IPS-NIHi7 (cell line): ENCODE results near the gene GRIP2.
A peak's percentile ranks its signal among the peaks of the same experiment; 100 is the strongest.

ENCODE experiments used
- DNase-seq: peaks from one replicate; pipeline ENCODE4 v3.0.0; 2012; ENCODE audit warnings: mixed read lengths; ENCODE audit errors: extremely low spot score

Gene GRIP2

GRCh38 chr3:14485981-14486380 lies 54.2 kb downstream of the GRIP2 start:
- no peak for DNase-seq

- DNase-seq, result no peak
These were observed 55.4 kb downstream of the GRIP2 start for GRCh38 chr3:14484741-14485140.

GRCh38 chr3:14483286-14483685 lies 56.9 kb downstream of the GRIP2 start:
- DNase-seq, result no peak

GRCh38 chr3:14482271-14482721 lies 57.8 kb downstream of the GRIP2 start:
- no peak for DNase-seq

GRCh38 chr3:14481646-14482036 lies 58.5 kb downstream of the GRIP2 start:
- DNase-seq, result no peak

- no peak for DNase-seq
These were observed 59.0 kb downstream of the GRIP2 start for GRCh38 chr3:14481018-14481645.

GRCh38 chr3:14480207-14481017 lies 59.7 kb downstream of the GRIP2 start:
- peak; percentile 42 for DNase-seq

GRCh38 chr3:14479591-14479990 lies 60.6 kb downstream of the GRIP2 start:
- no peak for DNase-seq

GRCh38 chr3:14478956-14479550 lies 61.1 kb downstream of the GRIP2 start:
- no peak for DNase-seq

GRCh38 chr3:14477311-14477935 lies 62.7 kb downstream of the GRIP2 start:
- DNase-seq, result no peak

- no peak for DNase-seq
These were observed 63.4 kb downstream of the GRIP2 start for GRCh38 chr3:14476583-14477265.

GRCh38 chr3:14475621-14476020 lies 64.5 kb downstream of the GRIP2 start:
- no peak for DNase-seq

- no peak for DNase-seq
These were observed 65.6 kb downstream of the GRIP2 start for GRCh38 chr3:14474363-14475081.

- DNase-seq, result no peak
These were observed 66.7 kb downstream of the GRIP2 start for GRCh38 chr3:14473411-14473891.

GRCh38 chr3:14472471-14473351 lies 67.4 kb downstream of the GRIP2 start:
- peak; percentile 61 for DNase-seq

GRCh38 chr3:14471690-14472089 lies 68.5 kb downstream of the GRIP2 start:
- no peak for DNase-seq

- no peak for DNase-seq
These were observed 69.1 kb downstream of the GRIP2 start for GRCh38 chr3:14471016-14471415.

GRCh38 chr3:14470461-14470860 lies 69.7 kb downstream of the GRIP2 start:
- no peak for DNase-seq

- DNase-seq, result no peak
These were observed 71.5 kb downstream of the GRIP2 start for GRCh38 chr3:14468621-14468981.
